HG02938 (cell line): ENCODE results near the gene TMEM80.

Experiments used
- ATAC-seq: cut with Tn5 transposase; IDR thresholded peaks from one replicate; pipeline ENCODE4 v1.9.1; 2021; ENCODE audit warnings: mild to moderate bottlenecking, moderate library complexity; ENCODE audit not compliant: unreplicated experiment

TMEM80 gene

DNA sequence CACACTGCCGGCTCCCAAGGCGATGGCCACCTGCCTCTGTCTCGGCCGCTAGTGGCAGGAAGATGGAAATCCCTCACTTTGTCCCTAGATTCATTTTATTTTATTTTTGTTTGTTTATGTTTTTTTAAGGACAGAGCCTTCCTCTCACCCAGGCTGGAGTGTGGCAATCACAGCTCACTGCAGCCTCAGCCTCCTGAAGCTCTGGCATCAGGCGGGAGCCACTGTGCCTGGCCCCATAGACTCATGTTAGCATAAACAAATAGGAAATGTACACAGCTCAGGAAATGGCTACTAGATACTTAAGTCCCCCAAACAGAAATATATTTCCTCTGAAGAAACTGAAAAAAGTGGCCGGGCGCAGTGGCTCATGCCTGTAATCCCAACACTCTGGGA is 3.5 kb downstream of the TMEM80 start:
- no peak for ATAC-seq

DNA sequence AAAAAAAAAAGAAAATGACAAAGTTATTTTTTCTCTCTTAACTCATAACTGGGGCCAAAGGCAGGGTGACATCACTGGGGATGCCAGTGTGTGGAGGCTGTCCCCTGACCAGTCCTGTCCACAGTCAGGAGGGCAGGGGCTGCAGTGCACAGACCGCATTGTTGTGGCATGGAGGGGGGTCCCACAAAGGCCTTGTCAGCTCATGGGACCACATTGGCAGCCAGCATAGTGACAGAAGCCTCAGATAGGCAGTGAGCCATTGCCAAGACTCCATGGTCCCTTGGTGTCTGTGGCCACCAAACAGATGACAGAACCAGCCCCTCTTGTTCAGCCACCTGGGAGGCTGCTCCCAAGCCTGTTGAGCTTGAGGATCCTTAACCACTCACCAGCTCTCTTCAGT is 4.1 kb downstream of the TMEM80 start:
- no peak for ATAC-seq

DNA sequence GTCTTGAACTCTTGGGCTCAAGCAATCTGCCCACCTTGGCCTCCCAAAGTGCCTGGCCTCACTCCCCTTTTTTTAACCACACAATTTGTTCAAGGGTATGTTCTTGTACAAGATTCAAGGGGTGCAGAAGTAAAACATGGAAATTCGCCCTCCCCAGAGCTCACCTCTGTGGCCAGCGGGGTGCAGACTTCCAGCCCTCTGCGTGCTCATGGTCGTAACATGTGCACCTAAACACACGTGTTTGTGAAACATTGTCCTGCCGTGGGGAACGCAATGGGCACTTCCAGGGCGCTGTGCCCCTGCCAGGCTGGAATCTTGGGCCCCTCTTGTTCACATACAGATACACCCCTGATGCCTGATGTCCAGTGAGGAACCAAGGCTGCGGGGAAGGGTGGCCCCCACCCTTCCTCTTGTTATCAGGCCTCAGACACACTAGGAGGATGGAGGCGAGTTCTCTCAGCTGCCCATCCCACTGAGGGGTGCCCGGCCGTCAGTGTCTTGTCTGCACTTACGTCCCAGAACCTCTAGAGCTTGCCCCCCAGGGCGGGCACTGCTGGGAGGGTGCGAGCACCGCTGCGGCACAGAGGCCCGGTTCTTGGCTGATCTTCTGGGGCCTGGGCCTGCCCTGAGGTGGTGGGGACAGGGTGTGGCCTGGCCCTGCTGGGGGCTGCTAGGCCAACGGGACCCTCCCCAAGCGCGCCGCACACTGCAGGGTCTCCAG is 6.3 kb downstream of the TMEM80 start:
- no peak for ATAC-seq

DNA sequence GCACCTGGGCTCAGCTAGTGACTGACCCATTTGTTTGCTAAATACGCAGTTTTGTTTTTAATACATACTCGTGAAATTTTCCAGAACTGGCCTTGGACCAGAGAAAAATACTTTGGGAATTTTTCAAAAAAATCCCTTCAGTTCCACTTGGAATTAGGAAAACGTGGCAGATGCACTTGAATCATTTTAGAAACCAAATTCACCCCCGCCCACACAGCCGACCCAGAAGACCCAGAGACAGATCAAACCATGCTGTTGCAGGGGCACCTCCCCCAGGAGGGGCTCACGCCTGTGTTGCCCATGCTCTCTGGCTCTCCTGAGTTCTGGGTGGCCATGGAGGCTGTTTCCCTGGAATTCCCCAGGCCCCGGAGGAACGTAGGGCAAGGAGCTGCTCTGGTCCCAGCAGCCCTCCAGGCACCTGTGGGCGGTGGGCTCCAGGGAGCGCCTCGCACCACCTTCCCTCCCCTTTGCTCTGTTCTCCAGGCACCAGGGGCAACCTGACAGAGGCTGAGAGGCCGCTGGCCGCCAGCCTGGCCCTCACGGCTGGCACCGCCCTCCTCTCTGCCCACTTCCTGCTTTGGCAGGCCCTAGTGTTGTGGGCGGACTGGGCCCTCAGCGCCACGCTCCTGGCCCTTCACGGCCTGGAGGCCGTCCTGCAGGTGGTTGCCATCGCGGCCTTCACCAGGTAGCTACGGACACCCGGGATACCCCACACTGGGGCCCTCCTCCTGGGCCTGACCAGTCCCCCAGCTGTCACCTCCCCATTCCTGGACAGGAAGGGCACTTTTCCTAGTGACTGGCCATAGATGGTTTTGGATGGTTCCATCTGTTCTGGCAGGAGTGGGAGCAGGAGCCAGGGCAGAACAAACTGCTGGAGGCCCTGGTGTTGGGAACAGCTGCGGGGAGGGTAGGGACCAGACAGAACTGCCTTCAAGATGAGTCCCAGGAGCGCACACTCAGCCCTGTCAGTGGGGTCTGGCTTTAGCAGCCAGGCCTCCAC is 7.1 kb downstream of the TMEM80 start:
- ATAC-seq, result no peak

DNA sequence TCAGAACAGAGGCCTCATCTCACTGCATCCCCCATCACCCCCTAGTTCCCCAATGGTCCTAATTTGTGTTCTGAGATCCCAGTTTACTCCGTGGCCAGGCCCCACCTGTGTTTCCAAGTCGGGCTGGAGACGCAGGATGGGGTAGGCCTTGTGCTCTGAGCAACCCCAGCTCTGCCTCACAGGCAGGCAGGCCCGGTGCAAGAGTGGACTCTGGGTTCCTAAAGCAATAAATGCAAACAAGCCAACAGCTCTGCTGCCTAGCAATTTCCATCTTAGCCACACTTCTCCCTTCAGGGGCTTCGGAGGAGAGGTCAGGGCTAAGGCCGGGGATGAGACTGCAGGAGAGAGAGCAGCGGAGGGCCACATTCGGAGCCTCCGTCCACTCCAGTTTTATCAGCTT is 7.9 kb downstream of the TMEM80 start:
- ATAC-seq, result no peak

DNA sequence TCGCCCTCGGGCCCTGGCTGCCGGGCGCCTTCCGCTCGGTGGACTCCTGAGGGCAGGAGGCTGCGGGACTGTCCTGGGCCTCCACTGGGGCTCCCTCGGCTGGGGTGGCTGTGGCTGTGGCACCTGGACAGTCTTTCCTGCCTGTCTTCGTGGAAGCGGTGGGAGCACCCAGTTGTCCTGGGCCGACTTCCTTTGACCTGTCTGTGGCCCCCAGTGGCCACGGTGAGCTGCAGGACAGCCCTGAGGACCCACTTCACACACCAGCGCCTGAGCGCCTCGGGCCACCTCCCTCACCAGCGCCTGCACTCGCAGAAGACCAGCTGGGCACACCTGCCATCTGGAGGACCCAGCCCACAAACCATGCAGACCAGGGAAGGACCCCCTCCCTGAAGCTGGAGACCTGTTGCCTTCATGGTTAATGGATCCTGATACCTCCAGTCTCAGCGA is 8.6 kb downstream of the TMEM80 start:
- no peak for ATAC-seq

DNA sequence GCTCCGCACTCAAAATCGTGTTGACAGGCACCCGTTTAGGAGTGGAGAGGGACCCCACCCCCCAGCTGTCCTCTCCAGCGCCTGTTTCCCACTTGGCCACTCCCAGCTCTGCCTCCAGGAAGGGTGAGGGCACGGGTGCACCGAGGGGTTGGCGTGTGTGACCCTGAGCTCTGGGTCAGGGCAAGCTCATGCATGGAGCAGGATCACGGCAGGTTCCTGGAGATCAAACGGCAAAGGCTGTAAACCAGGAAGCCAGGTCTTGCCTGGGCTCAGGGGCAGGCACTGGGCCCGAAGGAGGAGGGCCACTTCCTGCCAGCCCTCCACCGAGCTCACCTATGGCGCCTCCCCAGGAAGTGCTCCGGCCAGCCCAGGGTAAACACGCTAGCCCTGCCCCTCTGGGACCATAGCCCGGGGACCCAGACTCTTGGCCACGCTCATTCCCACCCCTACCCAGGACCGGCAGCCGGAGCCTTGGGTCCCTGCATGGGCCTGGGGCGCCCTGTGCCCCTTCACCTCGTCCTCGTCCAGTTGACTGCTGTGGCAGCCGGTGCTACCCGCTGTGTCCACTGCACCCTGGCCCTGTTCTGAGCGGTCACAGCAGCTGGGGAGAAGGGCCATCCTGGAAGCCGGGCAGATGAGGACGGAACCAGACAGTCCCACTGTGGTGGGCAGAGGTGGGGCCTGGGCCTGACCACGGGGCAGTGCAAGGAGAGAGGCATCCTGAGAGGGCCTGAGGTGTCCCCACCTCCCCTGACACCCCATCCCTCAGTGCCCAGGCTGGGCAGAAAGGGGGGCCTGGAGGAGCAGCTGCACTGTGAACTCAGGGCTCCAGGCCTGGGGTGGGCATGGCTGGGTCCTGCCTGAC is 9.4 kb downstream of the TMEM80 start:
- ATAC-seq, result no peak

DNA sequence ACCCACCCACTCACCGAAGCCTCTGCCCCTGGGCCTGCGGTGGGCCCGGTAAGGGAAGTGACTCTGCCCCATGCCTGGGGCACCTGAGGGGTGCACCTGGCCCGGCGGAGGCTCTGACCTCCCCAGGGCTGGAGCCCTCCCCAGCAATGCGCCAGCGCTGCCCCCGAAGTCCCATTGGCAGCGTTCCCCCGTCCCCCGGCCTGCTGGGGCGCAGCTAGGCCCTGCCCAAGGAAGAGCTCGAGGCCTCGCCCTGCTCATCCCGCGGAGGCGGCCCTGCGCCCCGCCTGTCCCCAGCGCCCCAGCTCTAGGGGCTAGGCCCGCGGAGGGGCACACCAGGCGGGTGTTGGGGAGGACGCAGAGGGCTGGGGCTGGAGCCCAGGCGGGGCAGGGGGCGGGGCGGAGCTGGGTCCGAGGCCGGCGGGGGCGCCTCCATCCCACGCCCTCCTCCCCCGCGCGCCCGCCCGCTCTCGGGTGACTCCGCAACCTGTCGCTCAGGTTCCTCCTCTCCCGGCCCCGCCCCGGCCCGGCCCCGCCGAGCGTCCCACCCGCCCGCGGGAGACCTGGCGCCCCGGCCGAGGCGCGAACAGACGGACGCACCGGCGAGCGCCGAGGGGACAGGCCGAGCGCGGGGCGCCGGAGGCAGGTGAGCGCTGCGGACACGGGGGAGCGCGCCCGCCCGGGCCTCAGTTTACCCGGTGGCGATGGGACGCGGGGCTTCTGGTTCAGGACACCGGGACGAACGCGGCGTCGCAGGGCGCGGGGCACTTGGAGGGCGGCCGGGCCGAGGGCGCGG is 10.2 kb downstream of the TMEM80 start, which contains the start of gene EPS8L2:
TSS of gene EPS8L2 (plus strand) at position 586 of the 793 bp plus-strand sequence. CDS start 3,177 bp downstream, outside the sequence.
- no peak for ATAC-seq

DNA sequence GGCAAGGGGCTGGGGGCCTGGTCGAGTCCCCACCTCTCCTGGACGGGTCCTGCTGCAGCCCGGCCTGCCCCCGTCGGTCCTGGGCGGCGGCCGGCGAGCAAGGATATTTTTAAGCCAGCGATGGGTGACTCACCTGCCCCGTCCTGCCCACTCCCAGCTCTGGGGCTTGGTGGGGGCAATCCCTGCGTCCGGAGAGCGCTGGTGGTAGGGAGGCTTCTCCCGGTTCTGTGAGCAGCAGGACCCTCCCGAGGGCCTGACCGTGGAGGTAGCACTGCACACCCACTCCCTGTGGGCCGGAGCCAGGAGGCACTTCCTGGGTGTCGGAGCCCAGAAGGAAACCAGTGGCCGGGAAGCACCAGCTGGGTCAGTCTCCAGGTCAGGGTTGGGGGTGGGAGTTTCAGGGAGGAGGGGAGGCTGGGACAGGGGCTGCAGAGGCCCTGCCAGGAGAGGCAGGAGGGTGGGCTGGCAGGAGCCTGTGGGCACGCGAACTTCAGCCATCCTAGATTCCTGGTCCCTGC is 10.9 kb downstream of the TMEM80 start:
- ATAC-seq, result no peak

DNA sequence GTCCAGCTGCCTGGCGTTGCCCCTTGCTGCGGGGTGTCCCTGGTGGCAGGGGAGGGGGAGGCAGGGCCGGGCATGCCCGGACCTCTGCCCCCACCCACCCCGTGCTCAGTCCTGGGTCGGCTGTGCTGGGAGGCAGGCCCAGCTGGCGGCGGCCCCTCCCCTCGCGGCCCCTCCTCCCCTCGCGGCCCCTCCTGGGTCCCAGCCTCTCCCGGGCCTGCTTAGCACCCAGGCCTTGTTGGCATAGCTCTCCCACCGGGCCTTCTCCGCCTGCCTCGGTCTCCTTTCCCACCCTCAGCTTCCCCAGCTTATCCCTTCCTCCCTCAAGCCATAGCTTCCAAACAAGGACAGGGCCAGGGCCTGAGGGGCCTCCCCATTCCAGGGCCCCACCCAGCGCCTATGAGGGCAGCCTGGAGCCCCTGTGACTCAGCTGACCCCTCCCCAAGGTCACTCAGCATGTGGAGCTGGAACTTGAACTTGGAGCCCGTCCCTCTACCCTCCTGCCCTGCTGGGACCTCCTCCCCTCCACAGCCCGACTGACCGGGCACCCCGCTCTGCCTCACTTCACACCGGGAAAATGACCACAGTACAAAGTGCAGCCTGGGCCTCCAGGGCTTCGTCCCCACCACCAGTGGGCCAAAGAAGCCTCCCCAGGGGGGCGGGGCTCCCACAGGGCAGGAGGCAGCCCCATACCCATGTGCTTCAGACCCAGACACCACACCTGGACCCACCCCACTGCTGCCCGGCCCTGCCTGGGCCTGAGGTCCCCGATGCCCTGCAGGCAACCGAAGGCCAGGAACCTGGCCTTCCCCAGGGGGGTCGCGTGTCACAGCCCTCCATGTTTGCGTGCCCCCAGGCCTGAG is 11.6 kb downstream of the TMEM80 start:
- ATAC-seq, result no peak

DNA sequence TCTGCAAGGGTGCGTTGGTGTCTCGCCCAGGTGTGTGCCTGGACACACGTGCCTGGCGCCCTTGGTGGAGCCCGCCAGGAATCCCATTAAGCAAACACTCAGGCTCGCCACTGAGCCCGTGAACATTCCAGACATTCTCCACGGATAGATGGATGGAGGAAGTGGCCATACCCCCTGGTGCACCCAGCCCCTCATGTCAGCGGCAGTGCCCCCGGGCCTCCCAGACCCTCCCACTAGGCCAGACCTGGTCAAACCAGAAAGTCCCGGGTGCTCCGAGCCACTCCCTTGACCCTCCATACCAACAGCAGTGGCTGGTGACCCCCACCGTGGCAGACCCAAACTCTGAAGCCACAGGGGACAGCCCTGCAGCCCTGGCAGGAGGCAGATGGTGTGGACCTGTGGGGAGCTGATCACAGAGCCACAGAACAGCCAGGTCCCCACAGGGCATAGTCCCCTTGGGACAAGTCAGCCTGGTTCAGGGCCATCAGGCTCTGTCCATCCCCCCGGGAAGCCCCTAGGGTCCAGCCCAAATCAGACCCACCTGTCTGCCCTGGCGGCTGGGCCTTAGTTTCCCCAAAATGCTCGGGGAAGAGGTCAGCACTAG is 12.3 kb downstream of the TMEM80 start:
- no peak for ATAC-seq

DNA sequence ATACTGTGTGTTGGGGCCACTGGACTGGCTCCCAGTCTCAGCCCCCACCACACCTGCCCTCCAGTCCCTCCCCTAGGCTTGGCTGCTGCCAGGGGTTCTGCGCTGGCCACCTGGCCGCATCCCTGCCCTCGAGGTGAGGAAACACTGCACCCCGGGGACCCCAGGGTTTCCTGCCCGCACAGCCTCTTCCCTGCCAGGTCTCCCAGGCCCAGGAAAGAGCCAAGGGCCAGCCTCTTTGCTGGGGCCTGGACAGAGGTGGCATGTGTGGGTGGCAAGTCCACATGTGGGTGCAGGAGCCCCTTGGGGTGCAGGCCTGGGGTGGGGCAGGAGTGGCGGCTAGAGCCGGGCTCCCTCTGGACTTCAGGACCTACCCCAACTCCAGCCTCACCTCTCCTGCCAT is 12.9 kb downstream of the TMEM80 start:
- no peak for ATAC-seq

DNA sequence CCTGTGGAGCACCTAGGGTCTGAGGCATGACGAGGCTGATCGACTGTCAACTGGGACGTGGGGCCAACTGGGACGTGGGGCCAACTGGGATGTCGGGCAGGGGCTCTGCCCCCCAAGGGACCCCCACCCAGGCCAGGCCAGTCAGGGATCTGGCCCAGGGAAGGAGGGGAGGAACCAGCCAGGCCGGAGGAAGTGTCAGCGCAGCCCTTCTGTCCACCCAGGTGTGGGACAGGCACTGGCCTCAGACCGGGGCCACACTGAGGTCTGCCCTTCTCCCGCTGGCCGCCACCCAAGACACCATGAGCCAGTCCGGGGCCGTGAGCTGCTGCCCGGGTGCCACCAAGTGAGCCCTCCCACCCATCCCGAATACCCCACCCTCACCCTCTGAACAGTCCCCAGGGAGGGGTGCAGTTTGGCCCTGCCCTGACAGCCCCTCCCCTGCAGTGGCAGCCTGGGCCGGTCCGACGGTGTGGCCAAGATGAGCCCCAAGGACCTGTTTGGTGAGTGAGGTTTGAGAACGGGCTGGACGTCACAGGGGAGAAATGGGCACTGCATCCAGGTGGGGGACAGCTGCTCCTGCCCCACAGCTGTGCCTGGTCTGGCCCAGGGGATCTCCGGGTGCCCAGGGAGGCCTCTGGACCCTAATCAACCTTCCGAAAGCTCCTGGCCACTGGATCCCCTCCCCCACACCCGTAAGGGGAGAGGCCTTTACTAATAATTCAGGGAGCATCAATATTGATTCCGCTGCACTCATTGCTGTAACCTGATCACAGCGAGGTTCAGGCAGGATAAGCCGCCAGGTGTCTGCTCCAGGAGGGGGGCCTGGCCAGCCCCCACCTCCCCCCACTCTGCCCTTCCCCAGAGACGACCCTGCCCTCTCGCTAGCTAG is 13.7 kb downstream of the TMEM80 start:
- no peak for ATAC-seq

DNA sequence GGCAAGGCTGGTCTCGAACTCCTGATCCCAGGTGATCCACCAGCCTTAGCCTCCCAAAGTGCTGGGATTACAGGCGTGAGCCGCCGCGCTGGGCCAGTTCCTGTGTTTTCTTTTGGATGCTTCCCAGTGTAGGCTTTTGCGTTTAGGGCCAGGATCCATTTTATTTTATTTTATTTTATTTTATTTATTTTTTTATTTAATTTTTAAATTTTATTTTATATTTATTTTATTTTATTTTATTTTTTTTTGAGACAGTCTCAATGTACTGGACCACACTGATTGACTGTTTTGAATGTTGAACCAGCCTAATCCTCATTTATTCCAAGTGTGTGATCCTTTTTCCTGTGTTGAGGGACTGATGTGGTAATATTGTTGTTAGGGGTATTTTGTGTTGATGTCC is 18.8 kb downstream of the TMEM80 start:
- no peak for ATAC-seq

DNA sequence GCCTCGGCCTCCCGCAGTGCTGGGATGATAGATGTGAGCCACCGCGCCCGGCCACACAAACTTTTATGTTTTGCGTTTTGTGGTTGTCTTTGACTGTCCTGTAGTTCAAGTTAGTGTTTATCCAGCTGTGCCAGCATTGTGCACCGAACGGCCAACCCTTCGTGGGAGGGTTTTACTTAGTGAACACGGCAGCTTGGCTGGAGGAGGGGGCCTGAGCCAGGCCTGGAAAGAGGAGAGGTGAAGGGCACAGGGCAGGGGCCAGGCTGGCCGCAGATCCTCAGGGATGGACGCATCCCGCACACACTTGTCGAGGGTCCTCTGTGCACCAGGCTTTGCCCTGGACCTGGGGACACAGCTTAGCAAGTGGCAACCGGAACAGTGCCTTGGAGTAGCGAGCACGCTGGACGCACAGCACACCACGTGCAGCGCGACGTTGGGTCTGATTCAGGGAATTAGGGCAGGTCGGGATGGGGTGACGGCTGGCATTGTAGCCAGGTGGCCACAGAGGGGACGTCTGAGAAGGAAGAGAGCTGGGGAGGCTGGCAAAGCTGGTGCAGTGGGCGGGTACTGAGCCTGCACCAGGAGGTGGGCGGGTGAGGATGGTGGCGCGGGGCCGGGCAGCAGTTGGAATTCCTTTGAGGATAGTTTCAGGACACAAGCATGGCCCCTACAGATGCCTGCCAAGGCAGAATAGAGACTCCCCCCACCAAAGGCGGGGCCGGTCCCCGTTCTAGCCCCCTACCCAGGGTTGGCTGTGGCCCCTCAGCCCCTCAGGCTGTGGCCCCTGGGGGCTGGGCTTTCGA is 23.8 kb downstream of the TMEM80 start:
- ATAC-seq, result no peak

DNA sequence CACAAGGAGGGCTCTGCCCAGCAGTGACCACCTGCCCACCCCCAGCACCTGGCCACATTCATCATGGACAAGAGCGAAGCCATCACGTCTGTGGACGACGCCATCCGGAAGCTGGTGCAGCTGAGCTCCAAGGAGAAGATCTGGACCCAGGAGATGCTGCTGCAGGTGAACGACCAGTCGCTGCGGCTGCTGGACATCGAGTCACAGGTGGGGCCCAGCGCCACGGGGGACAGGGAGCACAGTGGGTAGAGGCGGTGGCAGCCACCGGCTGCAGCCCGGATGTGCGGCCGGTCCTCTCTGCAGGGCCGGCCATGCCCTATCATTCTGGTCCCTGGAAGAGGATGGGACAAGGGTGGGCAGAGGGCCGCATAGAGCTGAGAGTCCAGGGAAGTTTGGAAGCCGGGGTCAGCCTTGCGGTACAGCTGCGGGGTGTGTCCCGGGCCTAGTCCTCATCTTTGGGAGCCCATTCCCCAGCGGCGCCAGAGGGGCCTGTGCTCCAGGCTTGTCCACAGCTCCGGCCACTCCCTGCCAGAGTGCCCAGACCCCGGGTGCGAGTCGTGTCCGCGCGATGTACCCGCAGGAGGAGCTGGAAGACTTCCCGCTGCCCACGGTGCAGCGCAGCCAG is 24.5 kb downstream of the TMEM80 start:
- ATAC-seq, result no peak
